H1 (cell line): ENCODE data around the gene NMT1. TPM values are rescaled to one million over a fixed set of nuclear protein-coding genes. Genes with fewer than 3 reads are reported as not detected.

Experiments used
- CTCF ChIA-PET: fragments of 300-600 bp; sonication (Branson Sonifier 250); formaldehyde crosslinking; loops from one replicate; lab custom pipeline; 2021; ENCODE audit not compliant: partially characterized antibody; lab: Charles Lee
- POLR2A ChIA-PET: fragments of 300-600 bp; sonication (Branson Sonifier 250); formaldehyde crosslinking; loops from one replicate; lab custom pipeline; 2021; ENCODE audit warnings: inconsistent platforms; ENCODE audit not compliant: partially characterized antibody; lab: Charles Lee
- DNase-seq, 2 experiments: peaks; one replicate each; pipeline versions ENCODE4 v3.0.0 to v3.0.0-alpha.2; 2010 to 2022; ENCODE audit warnings: low spot score in 2 of 2, low read depth in 1 of 2, mixed read lengths in 1 of 2
- FAIRE-seq: peaks from 2 replicates; lab custom pipeline; 2011; peaks lifted over from hg19 to GRCh38; lab: Jason Lieb, UNC
- H2AFZ ChIP-seq: 2 replicates; pipeline ENCODE4 v1.8.1; 2012; ENCODE audit warnings: low read length, inconsistent platforms
- H2AK5ac ChIP-seq: 2 replicates; pipeline ENCODE4 v1.6.1; 2013; ENCODE audit warnings: low read depth, low read length
- H2BK120ac ChIP-seq: replicated peaks from 2 replicates; pipeline ENCODE3; 2013; ENCODE audit warnings: low read depth, low read length, inconsistent platforms
- H2BK12ac ChIP-seq: 2 replicates; pipeline ENCODE4 v1.6.1; 2013; ENCODE audit warnings: low read depth, low read length
- H2BK15ac ChIP-seq: 2 replicates; pipeline ENCODE4 v1.6.1; 2013; ENCODE audit warnings: low read length
- H2BK20ac ChIP-seq: 2 replicates; pipeline ENCODE4 v1.6.1; 2013; ENCODE audit warnings: low read length
- H2BK5ac ChIP-seq: 2 replicates; pipeline ENCODE4 v1.6.1; 2013; ENCODE audit warnings: low read depth, low read length
- H3K14ac ChIP-seq: 2 replicates; pipeline ENCODE4 v1.6.1; 2013; ENCODE audit warnings: inconsistent platforms; ENCODE audit not compliant: insufficient read length
- H3K18ac ChIP-seq: 2 replicates; pipeline ENCODE4 v1.6.1; 2013; ENCODE audit warnings: low read length; ENCODE audit errors: extremely low read depth
- H3K23ac ChIP-seq: 2 replicates; pipeline ENCODE4 v1.6.1; 2013; ENCODE audit warnings: inconsistent platforms; ENCODE audit not compliant: insufficient read length
- H3K23me2 ChIP-seq: 2 replicates; pipeline ENCODE4 v1.6.1; 2013; ENCODE audit warnings: low read depth, low read length
- H3K27ac ChIP-seq: 2 replicates; pipeline ENCODE4 v1.6.1; 2011; ENCODE audit warnings: low read depth, low read length, inconsistent platforms
- H3K27me3 ChIP-seq, 4 experiments: replicated peaks in 1 of 4; 1 replicate in 1 of 4; 2 replicates in 3 of 4; pipeline versions ENCODE4 v1.6.1 to v1.8.1; 2011 to 2013; ENCODE audit warnings: low read length in 3 of 4, mild to moderate bottlenecking in 3 of 4, inconsistent platforms in 2 of 4, mixed read lengths in 2 of 4, moderate library complexity in 1 of 4; ENCODE audit not compliant: control insufficient read depth in 3 of 4, insufficient read depth in 3 of 4; ENCODE audit errors: extremely low read depth in 1 of 4
- H3K36me3 ChIP-seq, 4 experiments: 2 replicates each; pipeline versions ENCODE4 v1.6.1 to v1.8.1; 2011 to 2013; ENCODE audit warnings: mild to moderate bottlenecking in 4 of 4, low read length in 3 of 4, moderate library complexity in 2 of 4, control low read depth in 1 of 4, inconsistent platforms in 1 of 4; ENCODE audit not compliant: insufficient read depth in 4 of 4, control insufficient read depth in 2 of 4
- H3K4ac ChIP-seq: replicated peaks from 2 replicates; pipeline ENCODE3; 2013; ENCODE audit warnings: low read length, low read depth, mixed read lengths, inconsistent platforms; ENCODE audit not compliant: insufficient read length
- H3K4me1 ChIP-seq, 4 experiments: replicated peaks in 1 of 4; 1 replicate in 1 of 4; 2 replicates in 3 of 4; pipeline versions ENCODE4 v1.6.1 to v1.8.1; 2011 to 2013; ENCODE audit warnings: low read length in 3 of 4, inconsistent platforms in 2 of 4, mixed read lengths in 1 of 4; ENCODE audit not compliant: insufficient read depth in 4 of 4, control insufficient read depth in 3 of 4
- H3K4me2 ChIP-seq, 2 experiments: 2 replicates each; pipeline versions ENCODE4 v1.6.1 to v1.8.1; 2011 to 2013; ENCODE audit warnings: low read depth in 2 of 2, low read length in 2 of 2, control low read depth in 1 of 2, inconsistent platforms in 1 of 2, mild to moderate bottlenecking in 1 of 2; ENCODE audit not compliant: insufficient read depth in 1 of 2
- H3K4me3 ChIP-seq, 4 experiments: fragments of 200-600, 300-600 bp in 1 of 4; sonication (generic), shearing (Covaris generic), sonication (Bioruptor Twin) in 1 of 4; 2 replicates each; pipeline versions ENCODE4 v1.5.1 to v1.8.1; 2011 to 2016; ENCODE audit warnings: low read length in 4 of 4, low read depth in 3 of 4, control low read depth in 2 of 4, inconsistent platforms in 2 of 4, mild to moderate bottlenecking in 2 of 4, mixed read lengths in 1 of 4, moderate library complexity in 1 of 4; ENCODE audit not compliant: insufficient read depth in 2 of 4; ENCODE audit errors: extremely low read depth in 1 of 4
- H3K56ac ChIP-seq: replicated peaks from 2 replicates; pipeline ENCODE3; 2013; ENCODE audit warnings: low read depth, mild to moderate bottlenecking, mixed read lengths, low read length, inconsistent platforms; ENCODE audit not compliant: insufficient read length
- H3K79me1 ChIP-seq: 2 replicates; pipeline ENCODE4 v1.6.1; 2013; ENCODE audit warnings: low read depth, low read length, control low read depth
- H3K79me2 ChIP-seq, 2 experiments: 2 replicates each; pipeline versions ENCODE4 v1.6.1 to v1.8.1; 2012 to 2013; ENCODE audit warnings: low read length in 2 of 2, mild to moderate bottlenecking in 2 of 2, inconsistent platforms in 1 of 2; ENCODE audit not compliant: insufficient read depth in 2 of 2, control insufficient read depth in 1 of 2
- H3K9ac ChIP-seq, 4 experiments: replicated peaks in 1 of 4; 1 replicate in 1 of 4; 2 replicates in 3 of 4; pipeline versions ENCODE4 v1.6.1 to v1.8.1; 2011 to 2013; ENCODE audit warnings: low read depth in 3 of 4, low read length in 3 of 4, control low read depth in 2 of 4, mild to moderate bottlenecking in 2 of 4, moderate library complexity in 2 of 4, inconsistent platforms in 1 of 4; ENCODE audit errors: extremely low read depth in 1 of 4
- H3K9me3 ChIP-seq, 2 experiments: 2 replicates each; pipeline versions ENCODE4 v1.6.1 to v1.8.1; 2012 to 2013; ENCODE audit warnings: mild to moderate bottlenecking in 2 of 2, moderate library complexity in 2 of 2, control low read depth in 1 of 2, inconsistent platforms in 1 of 2, low read depth in 1 of 2, low read length in 1 of 2, mixed read lengths in 1 of 2; ENCODE audit not compliant: insufficient read depth in 2 of 2
- H4K20me1 ChIP-seq, 2 experiments: replicated peaks in 1 of 2; 2 replicates each; pipeline versions ENCODE3 to v1.8.1; 2011 to 2013; ENCODE audit warnings: inconsistent platforms in 2 of 2, low read length in 2 of 2, mild to moderate bottlenecking in 1 of 2; ENCODE audit not compliant: insufficient read depth in 2 of 2, control insufficient read depth in 1 of 2
- H4K5ac ChIP-seq: 2 replicates; pipeline ENCODE4 v1.6.1; 2013; ENCODE audit warnings: low read length, low read depth, mixed read lengths, inconsistent platforms; ENCODE audit not compliant: insufficient read length
- H4K8ac ChIP-seq: 2 replicates; pipeline ENCODE4 v1.8.0; 2013; ENCODE audit warnings: mild to moderate bottlenecking, moderate library complexity, low read length, inconsistent platforms; ENCODE audit not compliant: insufficient read depth; ENCODE audit errors: extremely low read depth
- H4K91ac ChIP-seq: replicated peaks from 2 replicates; pipeline ENCODE3; 2013; ENCODE audit warnings: low read length, mixed read lengths, inconsistent platforms; ENCODE audit not compliant: insufficient read length
- BRCA1 ChIP-seq: IDR thresholded peaks from 2 replicates; pipeline ENCODE4 v1.6.1; 2012; ENCODE audit warnings: low read depth, low read length, improper control_type of control experiment
- CBX8 ChIP-seq: fragments of 300-800, 300-1000 bp; sonication (generic); IDR thresholded peaks from 2 replicates; pipeline ENCODE4 v1.7.1; 2016; ENCODE audit warnings: low read depth, low read length, borderline replicate concordance
- EZH2 ChIP-seq: fragments of 200-600 bp; sonication (generic); IDR thresholded peaks from 2 replicates; pipeline ENCODE4 v1.7.1; 2012; ENCODE audit warnings: low read depth, mild to moderate bottlenecking, moderate library complexity, low read length, inconsistent platforms; ENCODE audit not compliant: severe bottlenecking
- GABPA ChIP-seq: IDR thresholded peaks from 2 replicates; pipeline ENCODE4 v1.6.1; 2011; ENCODE audit warnings: mild to moderate bottlenecking, low read length, moderate library complexity, borderline replicate concordance; ENCODE audit not compliant: insufficient read depth
- KDM1A ChIP-seq: fragments of 200-600, 300-600 bp; sonication (generic); IDR thresholded peaks from 2 replicates; pipeline ENCODE4 v1.7.1; 2016; ENCODE audit warnings: mild to moderate bottlenecking, low read length, borderline replicate concordance
- NRF1 ChIP-seq: IDR thresholded peaks from 2 replicates; pipeline ENCODE4 v1.6.1; 2011; ENCODE audit warnings: mild to moderate bottlenecking, low read depth, low read length, improper control_type of control experiment
- POU5F1 ChIP-seq: IDR thresholded peaks from 2 replicates; pipeline ENCODE4 v1.6.1; 2011; ENCODE audit warnings: low read depth, mild to moderate bottlenecking, low read length, moderate library complexity
- RFX5 ChIP-seq: IDR thresholded peaks from 2 replicates; pipeline ENCODE4 v1.6.1; 2011; ENCODE audit warnings: low read depth, low read length, improper control_type of control experiment, borderline replicate concordance
- RNF2 ChIP-seq: fragments of 200-900, 300-1000 bp; sonication (generic); IDR thresholded peaks from 2 replicates; pipeline ENCODE4 v1.7.1; 2016; ENCODE audit warnings: borderline replicate concordance, low read depth, mild to moderate bottlenecking, antibody characterized with exemption, low read length; ENCODE audit not compliant: poor library complexity, severe bottlenecking; ENCODE audit errors: missing control alignments
- RXRA ChIP-seq: IDR thresholded peaks from 2 replicates; pipeline ENCODE4 v1.6.1; 2011; ENCODE audit warnings: low read depth, mild to moderate bottlenecking, low read length, moderate library complexity; ENCODE audit not compliant: insufficient read depth
- SIN3A ChIP-seq, 2 experiments: IDR thresholded peaks in 1 of 2; conservative IDR thresholded peaks in 1 of 2; 2 replicates each; pipeline ENCODE4 v1.6.1; 2011 to 2012; ENCODE audit warnings: low read length in 2 of 2, improper control_type of control experiment in 1 of 2, low read depth in 1 of 2, mild to moderate bottlenecking in 1 of 2
- SIRT6 ChIP-seq: IDR thresholded peaks from one replicate; pipeline ENCODE4 v1.7.1; 2012; ENCODE audit warnings: low read length, inconsistent platforms
- SP2 ChIP-seq: IDR thresholded peaks from 2 replicates; pipeline ENCODE4 v1.6.1; 2012; ENCODE audit warnings: mild to moderate bottlenecking, low read length, inconsistent platforms
- TAF1 ChIP-seq: IDR thresholded peaks from 2 replicates; pipeline ENCODE4 v1.6.1; 2011; ENCODE audit warnings: mild to moderate bottlenecking, low read depth, low read length
- WGBS, 2 experiments: shearing (Covaris generic) in 1 of 2; methylation state at CpG; one replicate each; pipeline versions ENCODE4 v1.1.6 to v1.1.7; 2013 to 2015; ENCODE audit warnings: low lambda C conversion rate in 2 of 2, mixed read lengths in 2 of 2, inconsistent platforms in 1 of 2, low coverage in 1 of 2, missing lambda C conversion rate in 1 of 2; ENCODE audit not compliant: insufficient replicate concordance in 2 of 2, insufficient coverage in 1 of 2, insufficient read length in 1 of 2; ENCODE audit errors: extremely low coverage in 1 of 2, missing lambda C conversion rate in 1 of 2; 5-methylcytosine and 5-hydroxymethylcytosine counted together
- polyA plus RNA-seq, 7 experiments: library from polyadenylated mRNA; depleted of rRNA in 3 of 7; stranded (reverse) in 5 of 7; unstranded in 2 of 7; fragments of >200 nt in 5 of 7; fragments of 200-250 nt in 2 of 7; gene quantifications; 1 replicate in 5 of 7; 2 replicates in 1 of 7; 4 replicates in 1 of 7; pipeline versions ENCODE4 v1.2.1 to v1.2.3, GENCODE V29; 2011 to 2013; ENCODE audit warnings: missing spikeins in 2 of 7, mixed read lengths in 2 of 7
- total RNA-seq: library from RNA; stranded (reverse); fragmentation: NEBNext Ultra II Directional; extraction: Animal tissue kit (Norgen Biotek cat#: 25700); gene quantifications from 2 replicates; pipeline ENCODE4 v1.2.1, GENCODE V29; 2021

Gene NMT1
- total and polyA plus RNA-seq, 2 of the 8 experiments (the other 6 are each of a cell fraction or from before 2014, with no cell fraction given): 42.9 to 149 TPM

DNA sequence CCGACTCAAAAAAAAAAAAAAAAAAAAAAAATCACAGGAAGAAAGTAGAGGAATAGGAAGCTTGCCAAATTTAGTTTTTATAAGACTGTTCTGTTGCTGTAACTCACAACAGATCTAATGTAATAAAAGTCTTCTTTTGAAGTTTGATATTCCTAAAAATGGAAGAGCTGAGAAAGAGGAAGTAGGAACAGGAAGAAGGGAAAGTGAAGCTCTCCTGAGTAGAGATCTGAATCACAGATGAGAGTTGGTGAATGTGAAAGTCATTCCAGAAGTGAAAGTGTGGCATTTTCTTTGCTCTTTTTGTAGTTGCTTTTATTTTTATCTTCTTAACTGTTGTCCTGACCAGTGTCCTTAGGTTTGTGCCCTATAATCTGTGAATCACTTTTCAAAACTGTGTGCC, 2.1 kb downstream of the NMT1 start:
- Histone ChIP-seq H3K36me3 (peaks cover 0 to 6% (median 0%) of the 10 kb centered on the region in 4 experiments; a peak in 1 of 8 replicates), H2BK5ac (no peak overlapping the region), H3K79me1 (peaks cover 7% of the 10 kb centered on the region), H3K4me2 (no peak overlapping the region), H3K56ac (no peak overlapping the region), H2AFZ (no peak overlapping the region), H2BK15ac (no peak overlapping the region), H4K91ac (no peak overlapping the region), H3K4me1 (no peaks in the 10 kb centered on the region; a peak in 2 of 7 replicates), H3K27me3 (no peaks in the 10 kb centered on the region), H4K20me1 (peaks cover 0 to 1% of the 10 kb centered on the region in 2 experiments), H3K9me3 (no peaks in the 10 kb centered on the region), H3K23me2 (peaks cover 5% of the 10 kb centered on the region; the same call in 1 of the 2 replicates), H2BK12ac (no peak overlapping the region), H4K5ac (no peak overlapping the region), H3K27ac (no peak overlapping the region), H4K8ac (no peak overlapping the region), H3K14ac (no peak overlapping the region), H3K79me2 (peaks cover 12 to 64% of the 10 kb centered on the region in 2 experiments), H2BK120ac (no peak overlapping the region), H3K23ac (no peak overlapping the region), H2BK20ac (no peak overlapping the region), H2AK5ac (no peak overlapping the region), H3K9ac (no peak overlapping the region), H3K18ac (no peak overlapping the region), H3K4me3 (no peak overlapping the region), H3K4ac (no peak overlapping the region)
- FAIRE-seq (no peak), DNase-seq (no peak)
- ChIA-PET CTCF (interaction anchor here (0.9 to 1.5 kb wide), 2 partner anchors 13 to 134 kb away, joined by 4 read pairs; no protein-coding TSS in a partner anchor), POLR2A (interaction anchor here (0.8 to 4.7 kb wide), 6 partner anchors 12 to 91 kb away, joined by 3 to 51 read pairs (median 4); partner anchors contain the start of gene DCAKD)
- WGBS, 2 experiments: no CpG with 5 or more reads among the region's 1 CpG
- no peak for TF ChIP-seq POU5F1
- TF ChIP-seq KDM1A: no peak
- TF ChIP-seq NRF1: no peak
- no peak for TF ChIP-seq RXRA
- TF ChIP-seq SIN3A (conservative IDR thresholded peaks at IDR 0.05 in 1 of 2, IDR thresholded peaks at IDR 0.05 in 1 of 2; ENCODE audit: low read depth in 1 of 2, low read length in 2 of 2): no peak
- TF ChIP-seq SP2: no peak
- TF ChIP-seq RFX5: no peak
- TF ChIP-seq GABPA: no peak
- no peak for TF ChIP-seq RNF2
- TF ChIP-seq BRCA1: no peak
- no peak for TF ChIP-seq TAF1
- no peak for TF ChIP-seq CBX8
- no peak for TF ChIP-seq EZH2
- no peak for TF ChIP-seq SIRT6
